GM19328 (cell line): ENCODE results near the gene CNKSR2.

Experiments used
- ATAC-seq: cut with Tn5 transposase; IDR thresholded peaks from one replicate; pipeline ENCODE4 v1.9.1; 2021; ENCODE audit warnings: mild to moderate bottlenecking, moderate library complexity; ENCODE audit not compliant: unreplicated experiment

CNKSR2 gene

GRCh38 chrX:21374163-21374993, at the start of gene CNKSR2:
Gene CNKSR2, plus strand, starts transcription at chrX:21374418. Its CDS starts 480 bp downstream, at chrX:21374898.
- peak; percentile 72 for ATAC-seq

GRCh38 chrX:21354725-21355124, 19.5 kb upstream of the CNKSR2 start:
- ATAC-seq: no peak

- ATAC-seq: no peak
These were observed 18.4 kb upstream of the CNKSR2 start for GRCh38 chrX:21355831-21356230.

GRCh38 chrX:21369613-21370012, 4.6 kb upstream of the CNKSR2 start:
- no peak for ATAC-seq

GRCh38 chrX:21373001-21373400, 1.2 kb upstream of the CNKSR2 start:
- no peak for ATAC-seq

- ATAC-seq: peak; percentile 20
These were observed 518 bp upstream of the CNKSR2 start for GRCh38 chrX:21373637-21374162.

GRCh38 chrX:21374994-21375707, 933 bp downstream of the CNKSR2 start:
- peak; percentile 6 for ATAC-seq

- no peak for ATAC-seq
These were observed 1.4 kb downstream of the CNKSR2 start for GRCh38 chrX:21375708-21376009.

- ATAC-seq: no peak
These were observed 2.4 kb downstream of the CNKSR2 start for GRCh38 chrX:21376636-21377035.

- no peak for ATAC-seq
These were observed 5.8 kb downstream of the CNKSR2 start for GRCh38 chrX:21379991-21380390.

GRCh38 chrX:21382715-21383114, 8.5 kb downstream of the CNKSR2 start:
- ATAC-seq: no peak

GRCh38 chrX:21383546-21383945, 9.3 kb downstream of the CNKSR2 start:
- no peak for ATAC-seq

- ATAC-seq: no peak
These were observed 10.0 kb downstream of the CNKSR2 start for GRCh38 chrX:21384178-21384577.

GRCh38 chrX:21394792-21395191, 20.6 kb downstream of the CNKSR2 start:
- no peak for ATAC-seq

- ATAC-seq: no peak
These were observed 24.2 kb downstream of the CNKSR2 start for GRCh38 chrX:21398426-21398825.

GRCh38 chrX:21400408-21401121, 26.3 kb downstream of the CNKSR2 start:
- ATAC-seq: no peak

GRCh38 chrX:21408307-21408706, 34.1 kb downstream of the CNKSR2 start:
- ATAC-seq: no peak

GRCh38 chrX:21408788-21409187, 34.6 kb downstream of the CNKSR2 start:
- ATAC-seq: no peak

- ATAC-seq: no peak
These were observed 37.8 kb downstream of the CNKSR2 start for GRCh38 chrX:21412029-21412428.

- ATAC-seq: no peak
These were observed 38.7 kb downstream of the CNKSR2 start for GRCh38 chrX:21412883-21413282.

GRCh38 chrX:21427086-21427485, 52.9 kb downstream of the CNKSR2 start:
- ATAC-seq: no peak
